HepG2 (cell line): ENCODE results near the gene DLX3.

Experiments used
- EP300 ChIP-seq, 3 experiments: sonication (generic) in 1 of 3; formaldehyde crosslinking in 1 of 3; IDR thresholded peaks; 2 replicates each; pipeline versions ENCODE4 v1.5.1 to v1.6.1; 2011 to 2020; ENCODE audit warnings: low read depth in 2 of 3, low read length in 2 of 3, borderline replicate concordance in 1 of 3, improper control_type of control experiment in 1 of 3, mild to moderate bottlenecking in 1 of 3, missing genetic modification reagents in 1 of 3, moderate library complexity in 1 of 3
- EZH2 ChIP-seq: conservative IDR thresholded peaks from 2 replicates; pipeline ENCODE4 v1.6.1; 2012; ENCODE audit warnings: mild to moderate bottlenecking, low read depth, low read length, moderate library complexity
- RFX5 ChIP-seq: IDR thresholded peaks from 2 replicates; pipeline ENCODE4 v1.6.1; 2011; ENCODE audit warnings: low read depth, low read length, improper control_type of control experiment
- TF ChIP-seq, protein P1 (sequence below): sonication (generic); formaldehyde crosslinking; IDR thresholded peaks from 2 replicates; pipeline ENCODE4 v1.5.0; 2020; ENCODE audit warnings: mild to moderate bottlenecking, missing genetic modification reagents, moderate library complexity
- TF ChIP-seq, protein P2 (sequence below): sonication (generic); formaldehyde crosslinking; IDR thresholded peaks from 2 replicates; pipeline ENCODE4 v1.4.0; 2020; ENCODE audit warnings: mild to moderate bottlenecking, missing genetic modification reagents
- TF ChIP-seq, protein P3 (sequence below): IDR thresholded peaks from 2 replicates; pipeline ENCODE4 v1.6.1; 2018; ENCODE audit warnings: missing genetic modification reagents, mild to moderate bottlenecking, missing compliant biosample characterization

DNA sequence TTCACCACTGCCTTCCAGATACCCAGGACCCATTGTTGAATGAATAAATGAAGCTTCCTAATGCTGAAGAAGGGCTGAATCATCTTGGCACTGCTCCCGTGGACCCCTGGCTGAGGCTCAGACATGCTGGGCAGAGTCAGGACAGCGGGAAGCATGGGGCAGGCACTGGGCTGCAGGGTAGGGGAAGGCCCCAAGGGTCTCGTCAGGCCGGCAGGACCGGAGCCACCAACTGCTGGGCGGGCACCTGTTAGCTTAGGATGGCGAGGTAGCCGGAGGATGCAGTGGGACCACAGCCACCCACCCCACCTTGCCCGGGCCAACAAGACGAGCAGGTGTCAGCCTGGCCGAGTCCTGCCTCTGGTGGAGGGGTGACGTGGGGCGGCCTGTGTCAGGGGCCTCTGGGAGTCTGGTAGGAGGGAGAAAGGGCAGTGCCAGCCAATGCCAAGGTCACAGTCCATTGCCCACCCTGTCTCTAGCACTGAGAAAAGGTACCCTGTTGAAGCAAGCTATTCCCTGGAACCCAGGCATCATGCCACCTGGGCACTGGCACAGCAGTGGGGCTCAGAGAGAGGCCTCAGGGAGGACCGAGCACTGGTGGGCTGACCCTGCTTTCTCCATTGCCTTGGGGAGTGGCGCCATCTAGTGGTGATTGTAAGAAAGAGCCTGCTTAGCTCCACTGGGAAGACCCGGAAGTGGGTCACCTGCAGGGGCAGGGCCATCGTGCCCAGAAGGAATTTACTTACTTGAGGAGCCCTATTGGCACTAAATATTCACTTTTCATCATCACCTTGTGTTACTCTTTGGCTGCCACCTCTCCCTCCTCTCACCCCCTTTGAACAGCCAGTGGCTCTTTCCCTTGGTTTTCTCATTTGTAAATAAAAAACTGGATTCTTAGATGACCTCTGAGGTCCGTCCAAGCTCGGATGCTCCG is 3.0 kb upstream of the DLX3 start:
- TF ChIP-seq, protein P1, sequence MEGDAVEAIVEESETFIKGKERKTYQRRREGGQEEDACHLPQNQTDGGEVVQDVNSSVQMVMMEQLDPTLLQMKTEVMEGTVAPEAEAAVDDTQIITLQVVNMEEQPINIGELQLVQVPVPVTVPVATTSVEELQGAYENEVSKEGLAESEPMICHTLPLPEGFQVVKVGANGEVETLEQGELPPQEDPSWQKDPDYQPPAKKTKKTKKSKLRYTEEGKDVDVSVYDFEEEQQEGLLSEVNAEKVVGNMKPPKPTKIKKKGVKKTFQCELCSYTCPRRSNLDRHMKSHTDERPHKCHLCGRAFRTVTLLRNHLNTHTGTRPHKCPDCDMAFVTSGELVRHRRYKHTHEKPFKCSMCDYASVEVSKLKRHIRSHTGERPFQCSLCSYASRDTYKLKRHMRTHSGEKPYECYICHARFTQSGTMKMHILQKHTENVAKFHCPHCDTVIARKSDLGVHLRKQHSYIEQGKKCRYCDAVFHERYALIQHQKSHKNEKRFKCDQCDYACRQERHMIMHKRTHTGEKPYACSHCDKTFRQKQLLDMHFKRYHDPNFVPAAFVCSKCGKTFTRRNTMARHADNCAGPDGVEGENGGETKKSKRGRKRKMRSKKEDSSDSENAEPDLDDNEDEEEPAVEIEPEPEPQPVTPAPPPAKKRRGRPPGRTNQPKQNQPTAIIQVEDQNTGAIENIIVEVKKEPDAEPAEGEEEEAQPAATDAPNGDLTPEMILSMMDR (CRISPR knock-in tag) = peak; percentile 98
- no peak for TF ChIP-seq RFX5
- no peak for TF ChIP-seq EZH2
- TF ChIP-seq, protein P2, sequence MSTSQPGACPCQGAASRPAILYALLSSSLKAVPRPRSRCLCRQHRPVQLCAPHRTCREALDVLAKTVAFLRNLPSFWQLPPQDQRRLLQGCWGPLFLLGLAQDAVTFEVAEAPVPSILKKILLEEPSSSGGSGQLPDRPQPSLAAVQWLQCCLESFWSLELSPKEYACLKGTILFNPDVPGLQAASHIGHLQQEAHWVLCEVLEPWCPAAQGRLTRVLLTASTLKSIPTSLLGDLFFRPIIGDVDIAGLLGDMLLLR (CRISPR knock-in tag) = no peak
- no peak for TF ChIP-seq EP300 (IDR thresholded peaks at IDR 0.05; ENCODE audit: low read depth in 2 of 2, low read length in 2 of 2)
- no peak for TF ChIP-seq EP300 (CRISPR knock-in tag; IDR thresholded peaks at IDR 0.05; ENCODE audit: borderline replicate concordance)
- TF ChIP-seq, protein P3, sequence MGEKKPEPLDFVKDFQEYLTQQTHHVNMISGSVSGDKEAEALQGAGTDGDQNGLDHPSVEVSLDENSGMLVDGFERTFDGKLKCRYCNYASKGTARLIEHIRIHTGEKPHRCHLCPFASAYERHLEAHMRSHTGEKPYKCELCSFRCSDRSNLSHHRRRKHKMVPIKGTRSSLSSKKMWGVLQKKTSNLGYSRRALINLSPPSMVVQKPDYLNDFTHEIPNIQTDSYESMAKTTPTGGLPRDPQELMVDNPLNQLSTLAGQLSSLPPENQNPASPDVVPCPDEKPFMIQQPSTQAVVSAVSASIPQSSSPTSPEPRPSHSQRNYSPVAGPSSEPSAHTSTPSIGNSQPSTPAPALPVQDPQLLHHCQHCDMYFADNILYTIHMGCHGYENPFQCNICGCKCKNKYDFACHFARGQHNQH (CRISPR knock-in tag) = peak; percentile 52; the same call in 1 of the 2 replicates
